HepG2 (cell line): Measurements from ENCODE around the gene AMD1. TPM values are rescaled to one million over a fixed set of nuclear protein-coding genes. Genes with fewer than 3 reads are reported as not detected.

Experiments used
- ATF7 ChIP-seq, 2 experiments: fragments of 450-650 bp in 1 of 2; sonication (generic) in 1 of 2; formaldehyde crosslinking in 1 of 2; IDR thresholded peaks; 2 replicates each; pipeline versions ENCODE4 v1.4.0 to v1.6.1; 2016 to 2020; ENCODE audit warnings: antibody characterized with exemption in 1 of 2, mild to moderate bottlenecking in 1 of 2, missing genetic modification reagents in 1 of 2
- BCLAF1 ChIP-seq: fragments of 450-650 bp; IDR thresholded peaks from 2 replicates; pipeline ENCODE4 v1.6.1; 2017; ENCODE audit warnings: mild to moderate bottlenecking
- CBX5 ChIP-seq: sonication (generic); formaldehyde crosslinking; IDR thresholded peaks from 2 replicates; pipeline ENCODE4 v1.4.0; 2020; ENCODE audit warnings: missing genetic modification reagents, borderline replicate concordance
- CERS6 ChIP-seq: sonication (generic); formaldehyde crosslinking; IDR thresholded peaks from 2 replicates; pipeline ENCODE4 v1.5.0; 2020; ENCODE audit warnings: missing genetic modification reagents
- ELF3 ChIP-seq: IDR thresholded peaks from 2 replicates; pipeline ENCODE4 v1.6.1; 2016; ENCODE audit warnings: missing genetic modification reagents, missing compliant biosample characterization
- GFI1 ChIP-seq: sonication (generic); formaldehyde crosslinking; IDR thresholded peaks from 2 replicates; pipeline ENCODE4 v1.5.0; 2020; ENCODE audit warnings: missing genetic modification reagents, mild to moderate bottlenecking, borderline replicate concordance
- HMGA1 ChIP-seq: sonication (generic); formaldehyde crosslinking; conservative IDR thresholded peaks from 2 replicates; pipeline ENCODE4 v1.4.0; 2020; ENCODE audit warnings: missing genetic modification reagents
- IKZF4 ChIP-seq: sonication (generic); formaldehyde crosslinking; IDR thresholded peaks from 2 replicates; pipeline ENCODE4 v1.5.1; 2020; ENCODE audit warnings: borderline replicate concordance, mild to moderate bottlenecking, low read depth, missing genetic modification reagents; ENCODE audit errors: not compliant biosample characterization
- LBX2 ChIP-seq: sonication (generic); formaldehyde crosslinking; IDR thresholded peaks from 2 replicates; pipeline ENCODE4 v1.5.0; 2020; ENCODE audit warnings: missing genetic modification reagents, mild to moderate bottlenecking, borderline replicate concordance
- MAX ChIP-seq: IDR thresholded peaks from 2 replicates; pipeline ENCODE4 v1.6.1; 2012; ENCODE audit warnings: inconsistent platforms
- NKX3-1 ChIP-seq: sonication (generic); formaldehyde crosslinking; IDR thresholded peaks from 2 replicates; pipeline ENCODE4 v1.5.0; 2020; ENCODE audit warnings: missing genetic modification reagents
- PAF1 ChIP-seq: IDR thresholded peaks from 2 replicates; pipeline ENCODE4 v1.6.1; 2016; ENCODE audit warnings: missing genetic modification reagents, missing compliant biosample characterization
- PLRG1 ChIP-seq: fragments of 450-650 bp; conservative IDR thresholded peaks from 2 replicates; pipeline ENCODE4 v1.6.1; 2016
- PPARG ChIP-seq: conservative IDR thresholded peaks from 2 replicates; pipeline ENCODE4 v1.6.1; 2016; ENCODE audit warnings: missing biosample characterization, missing genetic modification reagents
- SIX1 ChIP-seq: sonication (generic); formaldehyde crosslinking; IDR thresholded peaks from 2 replicates; pipeline ENCODE4 v1.4.0; 2020; ENCODE audit warnings: missing genetic modification reagents, borderline replicate concordance
- TP53 ChIP-seq: sonication (generic); formaldehyde crosslinking; conservative IDR thresholded peaks from 2 replicates; pipeline ENCODE4 v1.4.0; 2020; ENCODE audit warnings: missing genetic modification reagents
- ZBTB39 ChIP-seq: sonication (generic); formaldehyde crosslinking; IDR thresholded peaks from 2 replicates; pipeline ENCODE4 v1.5.0; 2020; ENCODE audit warnings: missing genetic modification reagents
- ZNF251 ChIP-seq: sonication (generic); formaldehyde crosslinking; IDR thresholded peaks from 2 replicates; pipeline ENCODE4 v1.9.0; 2021; ENCODE audit warnings: mild to moderate bottlenecking, missing genetic modification reagents
- ZNF432 ChIP-seq: sonication (generic); formaldehyde crosslinking; IDR thresholded peaks from 2 replicates; pipeline ENCODE4 v1.5.0; 2020; ENCODE audit warnings: missing genetic modification reagents, mild to moderate bottlenecking, borderline replicate concordance
- ZNF710 ChIP-seq: sonication (generic); formaldehyde crosslinking; IDR thresholded peaks from 2 replicates; pipeline ENCODE4 v1.5.0; 2020; ENCODE audit warnings: mild to moderate bottlenecking, missing genetic modification reagents, borderline replicate concordance
- polyA plus RNA-seq, 8 experiments: library from polyadenylated mRNA; depleted of rRNA in 3 of 8; stranded (reverse) in 7 of 8; unstranded in 1 of 8; fragments of >200 nt; fragmentation: Illumina TruSeq in 4 of 8; extraction: Trizol in 4 of 8; gene quantifications; 2 replicates each; pipeline versions ENCODE4 v1.2.1 to v1.2.3, GENCODE V29; 2011 to 2016; ENCODE audit warnings: low read depth in 4 of 8, missing spikeins in 1 of 8, mixed read lengths in 1 of 8; ENCODE audit not compliant: insufficient read depth in 1 of 8
- total RNA-seq, 5 experiments: library from RNA; depleted of rRNA; stranded (reverse); fragments of >200 nt; fragmentation: Illumina TruSeq; extraction: Trizol; gene quantifications; 2 replicates each; pipeline ENCODE4 v1.2.3, GENCODE V29; 2016; ENCODE audit warnings: low read depth in 1 of 5

The AMD1 gene
- total and polyA plus RNA-seq, 2 of the 13 experiments (the other 11 are each of a cell fraction or from before 2014, with no cell fraction given), result 108 to 123 TPM

GRCh38 chr6:110873981-110874879 is at the start of gene AMD1 (continued):
- TF ChIP-seq ZNF710 (no peak), CERS6 (CRISPR knock-in tag) (no peak), PPARG (CRISPR knock-in tag) (no peak), BCLAF1 (no peak), ELF3 (CRISPR knock-in tag) (peak; percentile 81), SIX1 (CRISPR knock-in tag) (peak; percentile 56; the same call in 1 of the 2 replicates), CBX5 (CRISPR knock-in tag) (no peak; the same call in 1 of the 2 replicates), PLRG1 (no peak), ZNF251 (CRISPR knock-in tag) (no peak), PAF1 (no peak), ATF7 (IDR thresholded peaks at IDR 0.05) (no peak), ATF7 (CRISPR knock-in tag; IDR thresholded peaks at IDR 0.05) (peak; percentile 52; the same call in 1 of the 2 replicates), MAX (peak; percentile 40), GFI1 (CRISPR knock-in tag) (no peak), TP53 (CRISPR knock-in tag) (no peak), IKZF4 (CRISPR knock-in tag) (no peak), ZBTB39 (CRISPR knock-in tag) (no peak), ZNF432 (CRISPR knock-in tag) (no peak), NKX3-1 (CRISPR knock-in tag) (no peak), LBX2 (peak; percentile 81; the same call in 1 of the 2 replicates), HMGA1 (CRISPR knock-in tag) (no peak)
